ENCODE measurements around the gene SLC7A10.

DNA sequence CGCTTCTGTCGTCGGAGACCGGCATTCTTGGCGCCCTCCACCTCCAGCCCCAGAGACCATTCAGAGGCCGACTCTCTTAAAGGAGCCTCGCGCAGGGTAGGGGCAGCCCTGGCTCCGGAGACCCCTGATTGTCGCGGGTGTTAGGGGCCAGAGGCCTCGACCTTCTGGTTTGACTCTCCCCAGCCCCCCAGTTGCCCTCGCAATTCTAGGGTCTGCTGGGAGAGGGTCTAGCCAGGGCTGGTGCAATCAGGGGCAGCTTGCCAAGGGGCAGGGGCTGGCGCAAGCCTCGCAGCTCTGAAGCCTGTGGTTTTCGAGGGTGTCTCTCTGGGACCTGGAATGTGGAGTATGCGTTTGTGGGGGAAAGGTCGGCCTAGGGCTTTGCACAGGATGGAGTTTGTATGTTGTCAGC, 1.6 kb upstream of the SLC7A10 start:
- TF ChIP-seq, protein P1, sequence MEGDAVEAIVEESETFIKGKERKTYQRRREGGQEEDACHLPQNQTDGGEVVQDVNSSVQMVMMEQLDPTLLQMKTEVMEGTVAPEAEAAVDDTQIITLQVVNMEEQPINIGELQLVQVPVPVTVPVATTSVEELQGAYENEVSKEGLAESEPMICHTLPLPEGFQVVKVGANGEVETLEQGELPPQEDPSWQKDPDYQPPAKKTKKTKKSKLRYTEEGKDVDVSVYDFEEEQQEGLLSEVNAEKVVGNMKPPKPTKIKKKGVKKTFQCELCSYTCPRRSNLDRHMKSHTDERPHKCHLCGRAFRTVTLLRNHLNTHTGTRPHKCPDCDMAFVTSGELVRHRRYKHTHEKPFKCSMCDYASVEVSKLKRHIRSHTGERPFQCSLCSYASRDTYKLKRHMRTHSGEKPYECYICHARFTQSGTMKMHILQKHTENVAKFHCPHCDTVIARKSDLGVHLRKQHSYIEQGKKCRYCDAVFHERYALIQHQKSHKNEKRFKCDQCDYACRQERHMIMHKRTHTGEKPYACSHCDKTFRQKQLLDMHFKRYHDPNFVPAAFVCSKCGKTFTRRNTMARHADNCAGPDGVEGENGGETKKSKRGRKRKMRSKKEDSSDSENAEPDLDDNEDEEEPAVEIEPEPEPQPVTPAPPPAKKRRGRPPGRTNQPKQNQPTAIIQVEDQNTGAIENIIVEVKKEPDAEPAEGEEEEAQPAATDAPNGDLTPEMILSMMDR (IDR thresholded peaks at IDR 0.05): no peak
- no peak for TF ChIP-seq POLR2A (IDR thresholded peaks at IDR 0.05)
